SK-N-MC (cell line): Measurements from ENCODE around the gene ERGIC3.
"Not testable (repeated sequence)": the region's sequence is repeated elsewhere in the genome, so short reads cannot be mapped to it uniquely, and the experiment has no call there.

ENCODE experiments used
- DNase-seq: peaks from one replicate; pipeline ENCODE4 v3.0.0-alpha.2; 2011; ENCODE audit warnings: low read depth, low spot score
- H3K27ac ChIP-seq: fragments of 200-600 bp; sonication (generic); 2 replicates; pipeline ENCODE4 v1.5.1; 2016; ENCODE audit warnings: mixed run types
- H3K36me3 ChIP-seq: fragments of 200-600 bp; sonication (generic); 2 replicates; pipeline ENCODE4 v1.6.1; 2017; ENCODE audit warnings: antibody characterized with exemption, low read length, mixed read lengths; ENCODE audit not compliant: insufficient read depth
- H3K4me3 ChIP-seq: fragments of 200-600 bp; sonication (generic); 2 replicates; pipeline ENCODE4 v1.5.1; 2016
- H3K9ac ChIP-seq: fragments of 200-600 bp; sonication (generic); 2 replicates; pipeline ENCODE4 v1.8.0; 2017; ENCODE audit warnings: mixed run types, mixed read lengths; ENCODE audit not compliant: insufficient read length
- H3K9me3 ChIP-seq: fragments of 200-600 bp; sonication (generic); 2 replicates; pipeline ENCODE4 v1.6.1; 2017; ENCODE audit warnings: low read depth, mild to moderate bottlenecking, antibody characterized with exemption, low read length, moderate library complexity, mixed read lengths
- EZH2 ChIP-seq: fragments of 200-600 bp; sonication (generic); IDR thresholded peaks from one replicate; pipeline ENCODE4 v1.6.1; 2017; ENCODE audit warnings: antibody characterized with exemption
- FOXP2 ChIP-seq: optimal IDR thresholded peaks from 2 replicates; pipeline ENCODE3; 2011; ENCODE audit warnings: mild to moderate bottlenecking, moderate library complexity; ENCODE audit not compliant: insufficient read depth; ENCODE audit errors: extremely low read length, control extremely low read depth
- POLR2AphosphoS5 ChIP-seq: IDR thresholded peaks from 2 replicates; pipeline ENCODE4 v1.6.1; 2012; ENCODE audit warnings: mild to moderate bottlenecking, low read depth, low read length, borderline replicate concordance

ERGIC3 gene

GRCh38 chr20:35515949-35516645 is 25.8 kb upstream of the ERGIC3 start:
- TF ChIP-seq POLR2AphosphoS5, result no peak
- no peak for TF ChIP-seq FOXP2
- TF ChIP-seq EZH2, result no peak
- no peak for DNase-seq
- H3K36me3 ChIP-seq, result peaks cover 22% of the 10 kb centered on the region; the same call in 1 of the 2 replicates
- no peak overlapping the region for H3K4me3 ChIP-seq
- H3K27ac ChIP-seq, result no peak overlapping the region
- no peak overlapping the region for H3K9ac ChIP-seq
- no peaks in the 10 kb centered on the region for H3K9me3 ChIP-seq

GRCh38 chr20:35517125-35517524 is 24.8 kb upstream of the ERGIC3 start:
- DNase-seq, result no peak
- TF ChIP-seq FOXP2 (no peak), EZH2 (no peak), POLR2AphosphoS5 (no peak)
- no peak overlapping the region for H3K27ac ChIP-seq

GRCh38 chr20:35517767-35518166 is 24.1 kb upstream of the ERGIC3 start:
- H3K36me3 ChIP-seq, result not testable (repeated sequence)

More at GRCh38 chr20:35517125-35517524, 24.8 kb upstream of the ERGIC3 start:
- no peaks in the 10 kb centered on the region for H3K9me3 ChIP-seq
- no peak overlapping the region for H3K9ac ChIP-seq
- H3K4me3 ChIP-seq, result no peak overlapping the region
- H3K36me3 ChIP-seq, result peaks cover 12% of the 10 kb centered on the region; the same call in 1 of the 2 replicates

GRCh38 chr20:35518955-35519354 is 22.9 kb upstream of the ERGIC3 start:
- H3K9me3 ChIP-seq, result no peaks in the 10 kb centered on the region
- H3K27ac ChIP-seq, result no peak overlapping the region
- H3K4me3 ChIP-seq, result no peak overlapping the region
- DNase-seq, result no peak
- no peak for TF ChIP-seq POLR2AphosphoS5
- TF ChIP-seq FOXP2, result no peak
- no peak for TF ChIP-seq EZH2
- no peak overlapping the region for H3K9ac ChIP-seq
- peaks cover 2% of the 10 kb centered on the region; the same call in 1 of the 2 replicates for H3K36me3 ChIP-seq

More at GRCh38 chr20:35517767-35518166, 24.1 kb upstream of the ERGIC3 start:
- H3K9ac ChIP-seq, DNase-seq, H3K9me3 ChIP-seq, H3K4me3 ChIP-seq, H3K27ac ChIP-seq: not testable (repeated sequence)

- Histone ChIP-seq H3K4me3 (no peak overlapping the region), H3K9me3 (no peaks in the 10 kb centered on the region), H3K36me3 (no peaks in the 10 kb centered on the region), H3K9ac (no peak overlapping the region), H3K27ac (no peak overlapping the region)
- no peak for DNase-seq
- TF ChIP-seq FOXP2 (no peak), EZH2 (no peak), POLR2AphosphoS5 (no peak)
Measured at GRCh38 chr20:35523298-35523888, 18.5 kb upstream of the ERGIC3 start.

GRCh38 chr20:35525639-35526038 is 16.2 kb upstream of the ERGIC3 start:
- no peak for TF ChIP-seq POLR2AphosphoS5
- no peak for TF ChIP-seq EZH2
- TF ChIP-seq FOXP2, result no peak
- Histone ChIP-seq H3K9me3 (no peaks in the 10 kb centered on the region), H3K36me3 (no peaks in the 10 kb centered on the region), H3K4me3 (no peak overlapping the region), H3K9ac (no peak overlapping the region), H3K27ac (no peak overlapping the region; the same call in 1 of the 2 replicates)
- DNase-seq, result no peak

- H3K9me3 ChIP-seq, result no peaks in the 10 kb centered on the region
- TF ChIP-seq POLR2AphosphoS5, result no peak
- TF ChIP-seq FOXP2, result no peak
- TF ChIP-seq EZH2, result no peak
- DNase-seq, result no peak
- no peaks in the 10 kb centered on the region for H3K36me3 ChIP-seq
- no peak overlapping the region for H3K27ac ChIP-seq
- H3K4me3 ChIP-seq, result no peak overlapping the region
- H3K9ac ChIP-seq, result no peak overlapping the region
Measured at GRCh38 chr20:35527122-35527769, 14.6 kb upstream of the ERGIC3 start.

- no peak within 1 kb of the TSS for H3K9ac ChIP-seq
- H3K4me3 ChIP-seq, result no peak within 1 kb of the TSS
- H3K36me3 ChIP-seq, result no peaks in the 10 kb centered on the region
- TF ChIP-seq EZH2, result no peak
- TF ChIP-seq POLR2AphosphoS5, result no peak
- no peak for TF ChIP-seq FOXP2
- DNase-seq, result no peak
- no peak within 1 kb of the TSS for H3K27ac ChIP-seq
- H3K9me3 ChIP-seq, result no peaks in the 10 kb centered on the region
Measured at GRCh38 chr20:35529552-35529951, 12.3 kb upstream of the ERGIC3 start, which contains the start of gene C20orf173. C20orf173 (minus strand) TSS chr20:35529652; CDS start chr20:35529373, 279 bp downstream.
